Lung (tissue), 12 donors: ENCODE data around the gene NPBWR2. TPM values are rescaled to one million over a fixed set of nuclear protein-coding genes. Genes with fewer than 3 reads are reported as not detected.

Experiments used
- ATAC-seq: fragments of 200-7000 bp; cut with Tn5 transposase; one replicate; pipeline ENCODE4 v1.9.1; 2020; ENCODE audit warnings: moderate number of reproducible peaks; ENCODE audit not compliant: insufficient read depth, low FRiP score
- DNase-seq, 3 donors: peaks; one replicate each; pipeline ENCODE4 v3.0.0-alpha.2; 2013 to 2017
- H3K27ac ChIP-seq, 2 donors: one replicate each; pipeline ENCODE4 v1.5.1; 2013; ENCODE audit warnings: mild to moderate bottlenecking in 2 of 2, moderate library complexity in 2 of 2, control low read depth in 1 of 2, inconsistent platforms in 1 of 2, low read depth in 1 of 2, low read length in 1 of 2
- H3K27me3 ChIP-seq, 3 donors: one replicate each; pipeline ENCODE4 v1.5.1; 2013; ENCODE audit warnings: low read length in 2 of 3; ENCODE audit not compliant: control insufficient read depth in 3 of 3, insufficient read depth in 3 of 3
- H3K36me3 ChIP-seq, 4 donors: one replicate each; pipeline ENCODE4 v1.5.1; 2013; ENCODE audit warnings: low read length in 4 of 4, mild to moderate bottlenecking in 1 of 4, moderate library complexity in 1 of 4; ENCODE audit not compliant: control insufficient read depth in 4 of 4, insufficient read depth in 4 of 4
- H3K4me1 ChIP-seq, 5 donors: one replicate each; pipeline ENCODE4 v1.5.1; 2013; ENCODE audit warnings: low read length in 5 of 5, mild to moderate bottlenecking in 2 of 5, moderate library complexity in 1 of 5; ENCODE audit not compliant: control insufficient read depth in 5 of 5, insufficient read depth in 5 of 5
- H3K4me3 ChIP-seq: one replicate; pipeline ENCODE4 v1.5.1; 2013; ENCODE audit warnings: mild to moderate bottlenecking, control low read depth, moderate library complexity
- H3K9ac ChIP-seq, 2 donors: one replicate each; pipeline ENCODE4 v1.5.1; 2013; ENCODE audit warnings: low read length in 2 of 2, control low read depth in 1 of 2; ENCODE audit not compliant: insufficient read depth in 1 of 2
- H3K9me3 ChIP-seq, 4 donors: one replicate each; pipeline ENCODE4 v1.5.1; 2013; ENCODE audit warnings: low read length in 3 of 4, mild to moderate bottlenecking in 1 of 4, moderate library complexity in 1 of 4; ENCODE audit not compliant: control insufficient read depth in 4 of 4, insufficient read depth in 3 of 4
- WGBS, 2 donors: extraction: QIAGEN DNeasy Blood & Tissue Kit; methylation state at CpG; one replicate each; pipeline ENCODE4 v1.1.7; 2013; 5-methylcytosine and 5-hydroxymethylcytosine counted together
- polyA plus RNA-seq, 2 donors: library from polyadenylated mRNA; stranded (reverse); fragments of 200-250 nt; gene quantifications; one replicate each; pipeline ENCODE4 v1.2.1, GENCODE V29; 2013
- total RNA-seq, 2 donors: library from RNA; depleted of rRNA in 1 of 2; stranded (reverse); fragments of >200 nt in 1 of 2; gene quantifications; one replicate each; pipeline ENCODE4 v1.2.1, GENCODE V29; 2014 to 2021
- TF ChIP-seq, protein P1 (sequence below): IDR thresholded peaks from 2 replicates; pipeline ENCODE4 v1.5.1; 2012; ENCODE audit warnings: mild to moderate bottlenecking; ENCODE audit errors: control extremely low read depth, extremely low read depth
- donor health status: control.
- donor health status: control.
- donor health status: Bipolar disorder and iron deficiency.
- donor health status: healthy.
- donor health status: DM: yes; HTN: yes; CAD: no.

Gene NPBWR2
- total and polyA plus RNA-seq, 4 donors = not detected

DNA sequence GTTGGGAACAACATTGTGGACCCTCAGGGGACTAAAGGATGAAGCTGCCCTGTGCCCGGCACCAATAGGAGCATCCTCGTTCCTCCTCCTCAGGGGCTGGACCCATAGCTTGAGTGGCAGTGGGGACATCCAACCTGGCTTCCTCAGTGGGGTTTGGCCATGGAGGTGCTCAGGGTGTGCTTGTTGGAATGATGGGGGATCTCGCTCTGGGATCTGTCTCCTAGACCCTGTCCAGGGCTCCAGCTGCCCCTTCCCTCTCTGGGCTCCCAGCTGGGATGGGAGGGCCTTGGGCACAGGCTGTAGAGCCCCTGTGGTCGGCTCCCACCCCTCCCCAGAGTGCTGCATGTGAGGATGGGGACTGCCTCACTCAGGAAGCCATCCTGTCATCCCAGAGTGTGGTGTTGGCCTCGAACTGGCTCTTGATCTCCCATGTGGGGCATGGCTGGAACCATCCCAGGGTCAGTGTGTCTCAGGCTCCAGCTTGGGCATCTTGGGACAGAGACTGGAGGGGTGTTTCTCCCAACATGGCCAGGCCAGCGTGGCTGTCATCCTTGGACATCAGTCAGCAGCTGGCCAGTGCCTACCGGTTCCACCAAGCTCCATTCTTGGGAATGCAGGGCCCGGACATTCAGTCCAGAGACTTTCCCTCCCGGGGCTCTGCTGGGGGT lies 47.4 kb upstream of the NPBWR2 start:
- peaks cover 0 to 6% (median 0%) of the 10 kb centered on the region in 3 donors for H3K27me3 ChIP-seq
- no peak overlapping the region for H3K27ac ChIP-seq
- no peak overlapping the region for H3K9ac ChIP-seq
- TF ChIP-seq, protein P1, sequence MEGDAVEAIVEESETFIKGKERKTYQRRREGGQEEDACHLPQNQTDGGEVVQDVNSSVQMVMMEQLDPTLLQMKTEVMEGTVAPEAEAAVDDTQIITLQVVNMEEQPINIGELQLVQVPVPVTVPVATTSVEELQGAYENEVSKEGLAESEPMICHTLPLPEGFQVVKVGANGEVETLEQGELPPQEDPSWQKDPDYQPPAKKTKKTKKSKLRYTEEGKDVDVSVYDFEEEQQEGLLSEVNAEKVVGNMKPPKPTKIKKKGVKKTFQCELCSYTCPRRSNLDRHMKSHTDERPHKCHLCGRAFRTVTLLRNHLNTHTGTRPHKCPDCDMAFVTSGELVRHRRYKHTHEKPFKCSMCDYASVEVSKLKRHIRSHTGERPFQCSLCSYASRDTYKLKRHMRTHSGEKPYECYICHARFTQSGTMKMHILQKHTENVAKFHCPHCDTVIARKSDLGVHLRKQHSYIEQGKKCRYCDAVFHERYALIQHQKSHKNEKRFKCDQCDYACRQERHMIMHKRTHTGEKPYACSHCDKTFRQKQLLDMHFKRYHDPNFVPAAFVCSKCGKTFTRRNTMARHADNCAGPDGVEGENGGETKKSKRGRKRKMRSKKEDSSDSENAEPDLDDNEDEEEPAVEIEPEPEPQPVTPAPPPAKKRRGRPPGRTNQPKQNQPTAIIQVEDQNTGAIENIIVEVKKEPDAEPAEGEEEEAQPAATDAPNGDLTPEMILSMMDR = no peak
- no peak overlapping the region for H3K4me3 ChIP-seq
- H3K9me3 ChIP-seq = peaks cover 0 to 1% (median 0%) of the 10 kb centered on the region in 4 donors
- DNase-seq (no peak), ATAC-seq (no peak)
- no peaks in the 10 kb centered on the region for H3K36me3 ChIP-seq
- 73 to 82% methylated on average over 9 of the region's 9 CpGs for WGBS, 2 donors
- H3K4me1 ChIP-seq = no peaks in the 10 kb centered on the region

DNA sequence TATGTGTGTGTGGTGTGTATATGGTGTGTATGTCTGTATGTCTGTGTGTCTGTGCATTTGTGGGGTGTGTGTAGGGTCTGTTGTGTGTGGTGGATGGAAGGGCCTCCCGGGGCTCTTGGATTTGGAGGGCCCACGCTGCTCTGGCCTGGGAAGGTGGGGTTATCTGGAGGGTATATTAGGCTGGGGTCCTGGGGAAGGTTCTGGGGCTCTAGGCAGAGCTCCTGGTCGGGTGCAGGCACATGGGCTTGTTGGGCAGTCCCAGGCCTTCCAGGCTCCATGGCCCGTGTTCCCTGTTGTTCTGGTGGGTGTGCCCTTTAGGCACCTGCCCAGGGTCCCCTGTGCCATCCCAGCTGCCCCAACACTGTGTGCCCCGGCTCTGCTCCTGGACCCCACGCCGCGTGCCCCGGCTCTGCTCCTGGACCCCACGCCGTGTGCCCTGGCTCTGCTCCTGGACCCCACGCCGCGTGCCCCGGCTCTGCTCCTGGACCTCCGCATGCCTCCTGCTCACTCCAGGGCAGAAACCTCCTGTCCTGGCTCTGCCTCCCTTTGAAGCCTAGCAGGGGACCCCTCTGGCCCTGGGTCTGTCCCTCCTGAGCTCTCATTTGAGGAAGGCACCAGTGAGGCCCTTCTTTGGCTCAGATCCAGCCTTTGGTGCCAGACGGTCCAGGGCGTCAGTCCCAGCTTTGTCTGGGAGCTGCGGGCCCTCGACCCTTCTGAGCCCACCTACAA lies 46.7 kb upstream of the NPBWR2 start:
- Histone ChIP-seq H3K36me3 (no peaks in the 10 kb centered on the region), H3K27ac (no peak overlapping the region), H3K27me3 (no peaks in the 10 kb centered on the region), H3K9ac (no peak overlapping the region), H3K9me3 (peaks cover 0 to 1% (median 0%) of the 10 kb centered on the region in 4 donors), H3K4me1 (no peaks in the 10 kb centered on the region), H3K4me3 (no peak overlapping the region)
- WGBS, 2 donors = 88 to 96% methylated on average over 20 of the region's 20 CpGs
- DNase-seq (no peak), ATAC-seq (no peak)
- TF ChIP-seq, protein P1 = no peak

DNA sequence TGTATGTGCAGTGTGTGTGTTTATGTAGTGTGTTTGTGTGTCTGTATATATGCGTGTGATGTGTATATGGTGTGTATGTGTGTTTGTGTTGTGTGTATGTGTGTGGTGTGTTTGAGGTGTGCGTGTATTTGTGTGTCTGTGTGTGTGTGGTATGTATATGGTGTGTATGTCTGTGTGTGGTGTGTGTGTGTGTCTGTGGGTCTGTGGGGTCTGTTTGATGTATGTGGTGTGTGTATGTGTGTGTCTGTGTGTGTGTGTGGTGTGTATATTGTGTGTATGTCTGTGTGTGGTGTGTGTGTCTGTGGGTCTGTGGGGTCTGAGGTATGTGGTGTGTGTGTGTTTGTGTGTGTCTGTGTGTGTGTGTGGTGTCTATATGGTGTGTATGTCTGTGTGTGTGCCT lies 46.0 kb upstream of the NPBWR2 start:
- H3K9ac ChIP-seq = no peak overlapping the region
- no peaks in the 10 kb centered on the region for H3K4me1 ChIP-seq
- no peaks in the 10 kb centered on the region for H3K36me3 ChIP-seq
- DNase-seq (no peak), ATAC-seq (no peak)
- TF ChIP-seq, protein P1 = no peak
- no peak overlapping the region for H3K4me3 ChIP-seq
- no peaks in the 10 kb centered on the region for H3K27me3 ChIP-seq
- no peak overlapping the region for H3K27ac ChIP-seq
- 75 to 93% methylated on average over 2 of the region's 2 CpGs for WGBS, 2 donors
- peaks cover 0 to 1% (median 0%) of the 10 kb centered on the region in 4 donors for H3K9me3 ChIP-seq
